ENCODE measurements around the gene NCOA1.
"Not testable (repeated sequence)": the region's sequence is repeated elsewhere in the genome, so short reads cannot be mapped to it uniquely, and the experiment has no call there.

The NCOA1 gene

GRCh38 chr2:24586955-24587354 lies 95.9 kb downstream of the NCOA1 start:
- DNase-seq, result no peak

GRCh38 chr2:24588294-24588693 lies 97.2 kb downstream of the NCOA1 start:
- DNase-seq, result no peak

GRCh38 chr2:24592441-24593100 lies 101.5 kb downstream of the NCOA1 start:
- DNase-seq, result no peak

- no peak for DNase-seq
Observed at GRCh38 chr2:24594283-24594682, 103.2 kb downstream of the NCOA1 start.

- DNase-seq, result no peak
Observed at GRCh38 chr2:24597181-24597870, 106.3 kb downstream of the NCOA1 start.

GRCh38 chr2:24600140-24600539 lies 109.1 kb downstream of the NCOA1 start:
- DNase-seq, result not testable (repeated sequence)

- DNase-seq, result no peak
Observed at GRCh38 chr2:24611631-24612030, 120.6 kb downstream of the NCOA1 start.

- DNase-seq, result no peak
Observed at GRCh38 chr2:24613154-24613814, 122.2 kb downstream of the NCOA1 start.

- DNase-seq, result no peak
Observed at GRCh38 chr2:24616616-24617015, 125.6 kb downstream of the NCOA1 start.

GRCh38 chr2:24617424-24617823 lies 126.4 kb downstream of the NCOA1 start:
- no peak for DNase-seq

GRCh38 chr2:24618144-24618543 lies 127.1 kb downstream of the NCOA1 start:
- DNase-seq, result no peak

GRCh38 chr2:24618680-24619079 lies 127.6 kb downstream of the NCOA1 start:
- DNase-seq, result no peak

- DNase-seq, result no peak
Observed at GRCh38 chr2:24620936-24621335, 129.9 kb downstream of the NCOA1 start.

- no peak for DNase-seq
Observed at GRCh38 chr2:24621779-24622538, 130.9 kb downstream of the NCOA1 start.

GRCh38 chr2:24623535-24623934 lies 132.5 kb downstream of the NCOA1 start:
- DNase-seq, result no peak

- DNase-seq, result no peak
Observed at GRCh38 chr2:24625728-24626127, 134.7 kb downstream of the NCOA1 start.

GRCh38 chr2:24626131-24626530 lies 135.1 kb downstream of the NCOA1 start:
- DNase-seq, result no peak

GRCh38 chr2:24628746-24629145 lies 137.7 kb downstream of the NCOA1 start:
- DNase-seq, result no peak

GRCh38 chr2:24632172-24632571 lies 141.1 kb downstream of the NCOA1 start:
- DNase-seq, result no peak

- no peak for DNase-seq
Observed at GRCh38 chr2:24635181-24635580, 144.1 kb downstream of the NCOA1 start.

- no peak for DNase-seq
Observed at GRCh38 chr2:24638568-24638967, 147.5 kb downstream of the NCOA1 start.

- DNase-seq, result no peak
Observed at GRCh38 chr2:24642351-24642750, 151.3 kb downstream of the NCOA1 start.

GRCh38 chr2:24643051-24643450 lies 152.0 kb downstream of the NCOA1 start:
- no peak for DNase-seq
